Measurements from ENCODE around the gene CALML4.

GRCh38 chr15:68211656-68212320 is 6.7 kb upstream of the CALML4 start:
- no peak for TF ChIP-seq CTCF (conservative IDR thresholded peaks at IDR 0.05; ENCODE audit: low read length)
- no peak for TF ChIP-seq EZH2phosphoT487 (IDR thresholded peaks at IDR 0.05; ENCODE audit: borderline replicate concordance, low read depth, low read length)

All from OCI-LY7 (cell line).